ENCODE measurements around the gene TAB2. TPM values are rescaled to one million over a fixed set of nuclear protein-coding genes. Genes with fewer than 3 reads are reported as not detected.

TAB2 gene
- total and polyA plus RNA-seq, 2 experiments from 2014 or later: 14.2 to 51.9 TPM

DNA sequence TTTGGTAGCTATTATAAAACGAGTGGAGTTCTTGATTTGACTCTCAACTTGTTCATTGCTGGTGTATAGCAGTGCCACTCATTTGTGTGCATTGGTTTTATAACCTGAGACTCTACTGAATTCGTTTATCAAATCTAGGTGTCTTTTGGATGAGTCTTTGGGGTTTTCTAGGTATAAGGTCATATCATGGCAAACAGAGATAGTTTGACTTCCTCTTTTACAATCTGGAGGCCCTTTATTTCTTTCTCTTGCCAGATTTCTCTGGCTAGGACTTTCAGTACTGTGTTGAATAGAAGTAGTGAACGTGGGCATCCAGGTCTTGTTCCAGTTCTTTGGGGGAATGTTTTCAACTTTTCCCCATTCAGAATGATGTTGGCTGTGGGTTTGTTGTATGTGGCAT is 121.3 kb downstream of the TAB2 start:
- Histone ChIP-seq H3K27me3 (no peaks in the 10 kb centered on the region), H3K4me1 (ENCODE audit: insufficient read depth) (peaks cover 16% of the 10 kb centered on the region), H3K4me2 (no peak overlapping the region), H3K27ac (no peak overlapping the region), H4K20me1 (ENCODE audit: insufficient read depth, poor library complexity, severe bottlenecking) (no peaks in the 10 kb centered on the region), H3K4me3 (no peak overlapping the region), H2AFZ (no peak overlapping the region), H3K9me2 (replicated peaks; ENCODE audit: insufficient read depth) (no peaks in the 10 kb centered on the region), H3K79me2 (no peaks in the 10 kb centered on the region), H3K9me3 (ENCODE audit: low read depth) (no peaks in the 10 kb centered on the region), H3K36me3 (replicated peaks; ENCODE audit: insufficient read depth, low read depth) (no peaks in the 10 kb centered on the region)
- no peak for DNase-seq (ENCODE audit: low spot score)
- 86% methylated on average over 3 of the region's 3 CpGs for WGBS (ENCODE audit: low lambda C conversion rate, missing lambda C conversion rate)
- no peak for TF ChIP-seq EZH2 (IDR thresholded peaks at IDR 0.05; ENCODE audit: borderline replicate concordance)
- TF ChIP-seq, protein P1, sequence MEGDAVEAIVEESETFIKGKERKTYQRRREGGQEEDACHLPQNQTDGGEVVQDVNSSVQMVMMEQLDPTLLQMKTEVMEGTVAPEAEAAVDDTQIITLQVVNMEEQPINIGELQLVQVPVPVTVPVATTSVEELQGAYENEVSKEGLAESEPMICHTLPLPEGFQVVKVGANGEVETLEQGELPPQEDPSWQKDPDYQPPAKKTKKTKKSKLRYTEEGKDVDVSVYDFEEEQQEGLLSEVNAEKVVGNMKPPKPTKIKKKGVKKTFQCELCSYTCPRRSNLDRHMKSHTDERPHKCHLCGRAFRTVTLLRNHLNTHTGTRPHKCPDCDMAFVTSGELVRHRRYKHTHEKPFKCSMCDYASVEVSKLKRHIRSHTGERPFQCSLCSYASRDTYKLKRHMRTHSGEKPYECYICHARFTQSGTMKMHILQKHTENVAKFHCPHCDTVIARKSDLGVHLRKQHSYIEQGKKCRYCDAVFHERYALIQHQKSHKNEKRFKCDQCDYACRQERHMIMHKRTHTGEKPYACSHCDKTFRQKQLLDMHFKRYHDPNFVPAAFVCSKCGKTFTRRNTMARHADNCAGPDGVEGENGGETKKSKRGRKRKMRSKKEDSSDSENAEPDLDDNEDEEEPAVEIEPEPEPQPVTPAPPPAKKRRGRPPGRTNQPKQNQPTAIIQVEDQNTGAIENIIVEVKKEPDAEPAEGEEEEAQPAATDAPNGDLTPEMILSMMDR (IDR thresholded peaks at IDR 0.05; ENCODE audit: poor library complexity): no peak
- no peak for TF ChIP-seq EZH2phosphoT487 (IDR thresholded peaks at IDR 0.05; ENCODE audit: low read depth, severe bottlenecking, unreplicated experiment)

- TF ChIP-seq EZH2phosphoT487 (IDR thresholded peaks at IDR 0.05; ENCODE audit: low read depth, severe bottlenecking, unreplicated experiment): no peak
- TF ChIP-seq, protein P1 (IDR thresholded peaks at IDR 0.05; ENCODE audit: poor library complexity): no peak
- TF ChIP-seq EZH2 (IDR thresholded peaks at IDR 0.05; ENCODE audit: borderline replicate concordance): no peak
- Histone ChIP-seq H4K20me1 (ENCODE audit: insufficient read depth, poor library complexity, severe bottlenecking) (no peaks in the 10 kb centered on the region), H3K4me2 (no peak overlapping the region), H3K4me3 (no peak overlapping the region), H3K36me3 (replicated peaks; ENCODE audit: insufficient read depth, low read depth) (no peaks in the 10 kb centered on the region), H3K9me3 (ENCODE audit: low read depth) (no peaks in the 10 kb centered on the region), H3K27me3 (no peaks in the 10 kb centered on the region), H2AFZ (no peak overlapping the region), H3K9me2 (replicated peaks; ENCODE audit: insufficient read depth) (no peaks in the 10 kb centered on the region), H3K27ac (no peak overlapping the region), H3K79me2 (no peaks in the 10 kb centered on the region), H3K4me1 (ENCODE audit: insufficient read depth) (peaks cover 16% of the 10 kb centered on the region)
- DNase-seq (ENCODE audit: low spot score): no peak
- 89% methylated on average over 1 of the region's 1 CpG for WGBS (ENCODE audit: low lambda C conversion rate, missing lambda C conversion rate)
Measured at GRCh38 chr6:149439626-149440025, 122.1 kb downstream of the TAB2 start.

DNA sequence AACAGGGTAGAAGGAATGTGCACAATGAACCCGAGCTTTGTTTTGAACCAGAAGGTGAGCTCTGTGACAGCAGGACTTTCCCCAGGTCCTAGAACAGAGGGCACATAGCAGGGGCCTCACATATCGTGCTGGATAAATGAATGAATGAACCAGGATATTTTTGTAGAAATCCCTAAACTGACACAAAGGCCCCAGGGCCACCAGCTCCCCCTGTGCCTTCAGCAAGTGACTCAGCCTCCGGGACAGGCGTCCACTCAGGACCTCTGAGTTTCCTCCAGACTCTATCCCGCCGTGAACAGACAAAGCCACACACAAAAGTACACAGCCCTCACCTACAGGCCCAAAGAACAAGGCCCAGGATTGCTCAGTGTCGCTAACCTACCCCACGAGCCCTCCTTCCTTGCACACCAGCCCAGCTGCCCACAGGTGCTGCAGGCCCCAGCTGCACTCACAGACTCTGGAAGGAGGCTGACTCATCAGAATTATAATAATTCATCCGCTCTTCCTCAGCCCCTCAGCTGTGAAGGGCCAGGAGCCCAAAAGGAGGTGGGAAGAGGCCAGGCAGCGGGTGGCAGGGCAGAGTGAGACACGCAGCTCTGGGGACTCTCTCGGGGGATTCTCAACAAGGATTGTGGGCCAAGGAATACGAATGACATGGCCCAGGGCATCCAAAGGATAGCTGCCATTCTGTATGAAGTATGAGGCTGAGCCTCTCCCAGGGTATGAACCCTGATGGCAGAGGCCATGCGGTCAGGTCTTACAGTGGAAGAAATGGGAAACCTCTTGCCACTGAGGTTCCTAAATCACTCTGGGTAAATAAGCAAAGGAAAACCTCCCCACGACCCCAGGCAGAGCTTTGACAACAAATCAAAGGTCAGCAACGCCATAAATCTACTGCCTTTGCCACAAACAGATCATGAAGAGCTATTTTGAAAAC is 123.5 kb downstream of the TAB2 start:
- Histone ChIP-seq H3K27ac (peak overlapping the region; percentile 21), H2AFZ (peak overlapping the region; percentile 38), H3K4me3 (no peak overlapping the region), H3K9me2 (replicated peaks; ENCODE audit: insufficient read depth) (no peaks in the 10 kb centered on the region), H3K27me3 (no peaks in the 10 kb centered on the region), H4K20me1 (ENCODE audit: insufficient read depth, poor library complexity, severe bottlenecking) (no peaks in the 10 kb centered on the region), H3K4me2 (no peak overlapping the region), H3K9me3 (ENCODE audit: low read depth) (no peaks in the 10 kb centered on the region), H3K36me3 (replicated peaks; ENCODE audit: insufficient read depth, low read depth) (no peaks in the 10 kb centered on the region), H3K4me1 (ENCODE audit: insufficient read depth) (peaks cover 16% of the 10 kb centered on the region), H3K79me2 (no peaks in the 10 kb centered on the region)
- no peak for DNase-seq (ENCODE audit: low spot score)
- WGBS (ENCODE audit: low lambda C conversion rate, missing lambda C conversion rate): 76% methylated on average over 16 of the region's 16 CpGs
- no peak for TF ChIP-seq EZH2 (IDR thresholded peaks at IDR 0.05; ENCODE audit: borderline replicate concordance)
- TF ChIP-seq, protein P1 (IDR thresholded peaks at IDR 0.05; ENCODE audit: poor library complexity): no peak
- TF ChIP-seq EZH2phosphoT487 (IDR thresholded peaks at IDR 0.05; ENCODE audit: low read depth, severe bottlenecking, unreplicated experiment): no peak
